Activated naive CD8-positive, alpha-beta T cell (primary cell): ENCODE measurements around the gene ZNF628.

Source experiments
- H3K27ac Mint-ChIP-seq: one replicate; pipeline ENCODE4 v1.8.0; 2021; ENCODE audit warnings: mixed read lengths
- H3K27me3 Mint-ChIP-seq: one replicate; pipeline ENCODE4 v1.8.0; 2021; ENCODE audit warnings: mixed read lengths
- H3K36me3 Mint-ChIP-seq: one replicate; pipeline ENCODE4 v1.8.0; 2021; ENCODE audit warnings: mixed read lengths
- H3K4me1 Mint-ChIP-seq: one replicate; pipeline ENCODE4 v1.8.0; 2021; ENCODE audit warnings: low read depth, mixed read lengths
- H3K4me3 Mint-ChIP-seq: one replicate; pipeline ENCODE4 v1.8.0; 2021; ENCODE audit warnings: mild to moderate bottlenecking, mixed read lengths
- H3K9me3 Mint-ChIP-seq: one replicate; pipeline ENCODE4 v1.8.0; 2021; ENCODE audit warnings: low read depth, mixed read lengths

The ZNF628 gene

GRCh38 chr19:55483706-55484592 is 7.5 kb downstream of the ZNF628 start:
- peak overlapping the region; percentile 42 for H3K4me3 Mint-ChIP-seq
- H3K4me1 Mint-ChIP-seq = peaks cover 24% of the 10 kb centered on the region
- H3K27ac Mint-ChIP-seq = no peak overlapping the region

DNA sequence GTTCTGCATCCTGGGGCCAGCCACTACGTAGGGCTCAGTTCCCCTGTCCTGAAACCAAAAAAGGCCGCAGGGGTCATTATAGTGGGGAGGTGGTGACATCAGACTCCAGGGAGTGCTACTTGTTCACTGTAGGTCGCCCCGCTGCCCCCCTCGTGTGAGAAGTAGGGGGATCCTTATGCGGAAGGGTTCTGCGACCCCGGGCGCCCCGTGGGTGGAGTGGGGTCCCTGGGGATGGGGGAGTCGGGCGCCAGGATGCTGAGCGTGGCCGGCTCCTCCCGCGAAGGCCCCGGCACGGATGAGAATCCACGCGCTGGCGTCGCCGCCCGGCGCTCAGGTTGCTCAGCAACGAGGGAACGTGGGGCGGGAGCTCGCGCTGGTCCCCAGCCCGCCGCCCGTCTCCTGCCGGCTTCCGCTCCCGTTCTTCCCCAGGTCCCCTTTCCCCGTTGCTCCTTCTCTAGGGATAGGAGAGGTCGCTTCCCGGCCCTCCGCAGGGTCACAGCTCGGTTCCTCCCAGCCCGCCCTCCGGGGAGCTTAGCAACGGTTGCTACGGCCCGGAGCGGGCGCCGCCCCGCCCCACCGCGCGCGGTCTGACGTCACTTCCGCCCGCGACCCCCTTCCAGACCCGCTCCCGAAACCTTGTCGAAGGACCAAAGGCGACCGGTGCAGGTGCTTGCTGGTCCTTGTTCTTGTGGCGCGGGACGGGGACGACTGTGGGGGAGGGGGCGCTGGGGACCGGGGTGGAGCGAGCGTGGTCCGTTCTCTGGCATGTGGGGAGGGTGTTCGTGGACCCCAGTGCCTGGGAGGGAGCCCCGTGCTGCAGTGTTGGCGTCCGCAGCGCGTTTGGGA is 8.4 kb downstream of the ZNF628 start, which contains the start of gene NAT14:
Gene NAT14 (plus strand): TSS at position 596 of the 846 bp plus-strand sequence. CDS start 521 bp downstream, outside the sequence.
- Mint-ChIP-seq H3K27ac (peak within 1 kb of the TSS; percentile 86), H3K27me3 (no peaks in the 10 kb centered on the region)

More at GRCh38 chr19:55483706-55484592, 7.5 kb downstream of the ZNF628 start:
- Mint-ChIP-seq H3K27me3 (no peaks in the 10 kb centered on the region), H3K9me3 (no peaks in the 10 kb centered on the region), H3K36me3 (no peaks in the 10 kb centered on the region)

GRCh38 chr19:55485439-55486011 is 9.1 kb downstream of the ZNF628 start:
- no peaks in the 10 kb centered on the region for H3K9me3 Mint-ChIP-seq
- H3K4me3 Mint-ChIP-seq = peak overlapping the region; percentile 76
- H3K27ac Mint-ChIP-seq = peak overlapping the region; percentile 86
- H3K36me3 Mint-ChIP-seq = no peaks in the 10 kb centered on the region
- H3K4me1 Mint-ChIP-seq = peaks cover 13% of the 10 kb centered on the region
- H3K27me3 Mint-ChIP-seq = no peaks in the 10 kb centered on the region

More for the DNA sequence above, 8.4 kb downstream of the ZNF628 start, which contains the start of gene NAT14:
- no peaks in the 10 kb centered on the region for H3K9me3 Mint-ChIP-seq
- peaks cover 16% of the 10 kb centered on the region for H3K4me1 Mint-ChIP-seq
- H3K36me3 Mint-ChIP-seq = no peaks in the 10 kb centered on the region
- H3K4me3 Mint-ChIP-seq = peak within 1 kb of the TSS; percentile 76

GRCh38 chr19:55486043-55486970 is 9.9 kb downstream of the ZNF628 start:
- Mint-ChIP-seq H3K36me3 (no peaks in the 10 kb centered on the region), H3K27me3 (no peaks in the 10 kb centered on the region), H3K4me3 (peak overlapping the region; percentile 76), H3K27ac (peak overlapping the region; percentile 86), H3K4me1 (peaks cover 13% of the 10 kb centered on the region), H3K9me3 (no peaks in the 10 kb centered on the region)

- Mint-ChIP-seq H3K27me3 (no peaks in the 10 kb centered on the region), H3K27ac (peak overlapping the region; percentile 61), H3K4me1 (peaks cover 13% of the 10 kb centered on the region), H3K9me3 (no peaks in the 10 kb centered on the region), H3K4me3 (peak overlapping the region; percentile 10), H3K36me3 (no peaks in the 10 kb centered on the region)
These were observed 10.8 kb downstream of the ZNF628 start for GRCh38 chr19:55486971-55487923.

GRCh38 chr19:55487924-55488687 is 11.7 kb downstream of the ZNF628 start, which contains the start of gene SSC5D:
Gene SSC5D (plus strand): TSS chr19:55488436. CDS start chr19:55488590, 154 bp downstream.
- H3K27me3 Mint-ChIP-seq = peaks cover 2% of the 10 kb centered on the region
- no peak within 1 kb of the TSS for H3K4me3 Mint-ChIP-seq
- peak within 1 kb of the TSS; percentile 61 for H3K27ac Mint-ChIP-seq
- H3K4me1 Mint-ChIP-seq = peaks cover 13% of the 10 kb centered on the region
- H3K36me3 Mint-ChIP-seq = no peaks in the 10 kb centered on the region
- H3K9me3 Mint-ChIP-seq = no peaks in the 10 kb centered on the region

DNA sequence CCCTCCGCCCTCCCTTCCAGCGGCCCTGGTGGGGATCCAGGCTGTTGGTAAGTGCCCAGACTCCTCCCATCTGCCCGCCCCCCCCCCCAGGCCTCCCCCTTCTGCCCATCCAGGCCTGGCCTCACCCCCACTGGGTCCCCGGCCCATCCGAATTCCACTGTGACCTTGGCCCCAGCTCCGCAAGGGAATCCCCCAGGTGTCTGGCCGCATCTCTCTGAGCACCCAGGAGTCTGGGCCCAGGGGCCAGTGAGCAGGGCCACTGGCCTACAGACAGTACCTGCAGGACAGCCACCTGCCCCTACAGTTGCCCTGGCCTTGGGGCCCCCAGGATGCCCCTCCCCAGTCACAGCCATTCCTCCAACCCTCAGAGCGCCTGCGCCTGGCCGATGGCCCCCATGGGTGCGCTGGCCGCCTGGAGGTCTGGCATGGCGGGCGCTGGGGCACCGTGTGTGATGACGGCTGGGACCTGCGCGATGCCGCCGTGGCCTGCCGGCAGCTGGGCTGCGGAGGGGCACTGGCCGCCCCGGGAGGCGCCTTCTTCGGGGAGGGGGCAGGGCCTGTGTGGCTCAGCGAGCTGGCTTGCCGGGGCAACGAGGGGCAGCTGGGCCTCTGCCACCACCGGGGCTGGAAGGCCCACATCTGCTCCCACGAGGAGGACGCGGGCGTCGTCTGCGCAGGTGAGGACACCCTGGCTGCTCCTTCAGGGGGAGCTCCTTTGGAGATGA is 12.7 kb downstream of the ZNF628 start:
- H3K9me3 Mint-ChIP-seq = no peaks in the 10 kb centered on the region
- no peaks in the 10 kb centered on the region for H3K36me3 Mint-ChIP-seq
- no peak overlapping the region for H3K27ac Mint-ChIP-seq
- H3K4me3 Mint-ChIP-seq = no peak overlapping the region
- peaks cover 13% of the 10 kb centered on the region for H3K4me1 Mint-ChIP-seq
- H3K27me3 Mint-ChIP-seq = peaks cover 2% of the 10 kb centered on the region

DNA sequence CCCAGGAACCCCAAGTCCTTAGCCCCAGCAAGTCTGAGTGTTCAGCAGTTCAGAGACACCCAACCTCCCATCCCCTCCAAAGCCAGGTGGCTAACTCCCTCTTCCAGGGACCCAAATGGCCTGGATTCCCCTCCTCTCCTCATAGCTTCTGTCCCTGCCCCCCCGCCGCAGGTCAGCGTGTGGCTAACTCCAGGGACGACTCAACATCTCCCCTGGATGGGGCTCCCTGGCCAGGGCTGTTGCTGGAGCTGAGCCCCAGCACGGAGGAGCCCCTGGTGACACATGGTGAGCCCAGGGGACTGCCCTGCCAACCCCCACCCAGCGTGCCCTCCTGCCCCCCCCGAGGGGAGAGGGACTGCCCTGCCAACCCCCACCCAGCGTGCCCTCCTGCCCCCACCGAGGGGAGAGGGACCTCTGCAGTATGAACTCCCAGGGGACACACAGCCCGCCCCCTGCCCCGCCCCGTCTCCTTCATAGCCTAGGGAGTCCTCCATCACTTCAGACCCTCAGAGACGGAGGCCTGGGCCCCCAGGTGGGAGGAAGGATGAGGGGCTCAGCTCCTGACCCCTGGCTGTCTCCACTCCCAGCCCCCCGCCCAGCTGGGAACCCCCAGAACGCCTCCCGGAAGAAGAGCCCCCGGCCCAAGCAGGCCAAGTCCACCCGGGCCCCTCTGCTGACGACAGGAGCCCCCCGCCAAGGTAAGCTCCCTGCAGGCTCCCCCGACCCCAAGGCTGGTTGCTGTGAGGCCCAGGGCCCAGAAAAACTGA is 13.5 kb downstream of the ZNF628 start:
- H3K27ac Mint-ChIP-seq = no peak overlapping the region
- H3K9me3 Mint-ChIP-seq = no peaks in the 10 kb centered on the region
- no peak overlapping the region for H3K4me3 Mint-ChIP-seq
- H3K4me1 Mint-ChIP-seq = peaks cover 13% of the 10 kb centered on the region
- H3K36me3 Mint-ChIP-seq = no peaks in the 10 kb centered on the region
- H3K27me3 Mint-ChIP-seq = peaks cover 2% of the 10 kb centered on the region

- Mint-ChIP-seq H3K36me3 (no peaks in the 10 kb centered on the region), H3K4me3 (no peak overlapping the region), H3K27ac (no peak overlapping the region), H3K4me1 (peaks cover 13% of the 10 kb centered on the region), H3K9me3 (no peaks in the 10 kb centered on the region), H3K27me3 (peaks cover 2% of the 10 kb centered on the region)
These were observed 14.3 kb downstream of the ZNF628 start for GRCh38 chr19:55490478-55491432.

- H3K27me3 Mint-ChIP-seq = peaks cover 2% of the 10 kb centered on the region
- H3K9me3 Mint-ChIP-seq = no peaks in the 10 kb centered on the region
- H3K27ac Mint-ChIP-seq = no peak overlapping the region
- peaks cover 9% of the 10 kb centered on the region for H3K4me1 Mint-ChIP-seq
- H3K4me3 Mint-ChIP-seq = no peak overlapping the region
- no peaks in the 10 kb centered on the region for H3K36me3 Mint-ChIP-seq
These were observed 15.3 kb downstream of the ZNF628 start for GRCh38 chr19:55491546-55492360.
